Uterus (tissue), 2 donors: ENCODE data around the gene MRNIP.

Source experiments
- CTCF ChIP-seq, 4 experiments: fragments of 200-600 bp in 2 of 4; fragments of 450-650 bp in 2 of 4; sonication (generic) in 2 of 4; IDR thresholded peaks; one replicate each; pipeline ENCODE4 v1.5.1; 2016 to 2019; ENCODE audit warnings: antibody characterized with exemption in 4 of 4, mild to moderate bottlenecking in 2 of 4, moderate library complexity in 1 of 4
- POLR2A ChIP-seq, 2 donors: fragments of 450-650 bp; IDR thresholded peaks; one replicate each; pipeline ENCODE4 v1.6.1; 2016; ENCODE audit warnings: antibody characterized with exemption in 2 of 2, mild to moderate bottlenecking in 1 of 2, moderate library complexity in 1 of 2

- no peak for TF ChIP-seq POLR2A (IDR thresholded peaks at IDR 0.05)
- no peak for TF ChIP-seq CTCF (IDR thresholded peaks at IDR 0.05)
These were observed 6.1 kb upstream of the MRNIP start for GRCh38 chr5:179864686-179865085.
